ENCODE measurements around the gene MREG. TPM values are rescaled to one million over a fixed set of nuclear protein-coding genes. Genes with fewer than 3 reads are reported as not detected.

MREG gene
- total RNA-seq, 1 donor from 2014 or later: 10.5 TPM

GRCh38 chr2:215981115-215981514 is 32.2 kb downstream of the MREG start:
- H3K4me3 ChIP-seq (ENCODE audit: low read depth, low read length): no peak overlapping the region
- no peak for DNase-seq (ENCODE audit: low read depth)
- TF ChIP-seq CTCF (IDR thresholded peaks at IDR 0.05; ENCODE audit: insufficient read depth, low read length, poor library complexity, severe bottlenecking): no peak
- H3K36me3 ChIP-seq (ENCODE audit: control insufficient read depth, insufficient read depth, low read length): no peaks in the 10 kb centered on the region
- H3K27me3 ChIP-seq (ENCODE audit: control insufficient read depth, insufficient read depth, low read length): no peaks in the 10 kb centered on the region

GRCh38 chr2:215979620-215980019 is 33.7 kb downstream of the MREG start:
- no peak overlapping the region for H3K4me3 ChIP-seq (ENCODE audit: low read depth, low read length)
- TF ChIP-seq CTCF (IDR thresholded peaks at IDR 0.05; ENCODE audit: insufficient read depth, low read length, poor library complexity, severe bottlenecking): no peak
- H3K36me3 ChIP-seq (ENCODE audit: control insufficient read depth, insufficient read depth, low read length): no peaks in the 10 kb centered on the region
- H3K27me3 ChIP-seq (ENCODE audit: control insufficient read depth, insufficient read depth, low read length): no peaks in the 10 kb centered on the region
- no peak for DNase-seq (ENCODE audit: low read depth)

GRCh38 chr2:215974700-215975429 is 38.5 kb downstream of the MREG start:
- DNase-seq (ENCODE audit: low read depth): no peak
- Histone ChIP-seq H3K4me3 (ENCODE audit: low read depth, low read length) (no peak overlapping the region), H3K27me3 (ENCODE audit: control insufficient read depth, insufficient read depth, low read length) (no peaks in the 10 kb centered on the region), H3K36me3 (ENCODE audit: control insufficient read depth, insufficient read depth, low read length) (no peaks in the 10 kb centered on the region)
- TF ChIP-seq CTCF (IDR thresholded peaks at IDR 0.05; ENCODE audit: insufficient read depth, low read length, poor library complexity, severe bottlenecking): no peak

GRCh38 chr2:215973954-215974699 is 39.2 kb downstream of the MREG start:
- Histone ChIP-seq H3K36me3 (ENCODE audit: control insufficient read depth, insufficient read depth, low read length) (no peaks in the 10 kb centered on the region), H3K27me3 (ENCODE audit: control insufficient read depth, insufficient read depth, low read length) (no peaks in the 10 kb centered on the region), H3K4me3 (ENCODE audit: low read depth, low read length) (no peak overlapping the region)
- no peak for TF ChIP-seq CTCF (IDR thresholded peaks at IDR 0.05; ENCODE audit: insufficient read depth, low read length, poor library complexity, severe bottlenecking)
- peak; percentile 19 for DNase-seq (ENCODE audit: low read depth)

GRCh38 chr2:215973145-215973792 is 40.1 kb downstream of the MREG start:
- H3K36me3 ChIP-seq (ENCODE audit: control insufficient read depth, insufficient read depth, low read length): no peaks in the 10 kb centered on the region
- TF ChIP-seq CTCF (IDR thresholded peaks at IDR 0.05; ENCODE audit: insufficient read depth, low read length, poor library complexity, severe bottlenecking): no peak
- DNase-seq (ENCODE audit: low read depth): no peak
- no peak overlapping the region for H3K4me3 ChIP-seq (ENCODE audit: low read depth, low read length)
- no peaks in the 10 kb centered on the region for H3K27me3 ChIP-seq (ENCODE audit: control insufficient read depth, insufficient read depth, low read length)

Data from kidney epithelial cell (primary cell).